Measurements from ENCODE around the gene CCDC116.

DNA sequence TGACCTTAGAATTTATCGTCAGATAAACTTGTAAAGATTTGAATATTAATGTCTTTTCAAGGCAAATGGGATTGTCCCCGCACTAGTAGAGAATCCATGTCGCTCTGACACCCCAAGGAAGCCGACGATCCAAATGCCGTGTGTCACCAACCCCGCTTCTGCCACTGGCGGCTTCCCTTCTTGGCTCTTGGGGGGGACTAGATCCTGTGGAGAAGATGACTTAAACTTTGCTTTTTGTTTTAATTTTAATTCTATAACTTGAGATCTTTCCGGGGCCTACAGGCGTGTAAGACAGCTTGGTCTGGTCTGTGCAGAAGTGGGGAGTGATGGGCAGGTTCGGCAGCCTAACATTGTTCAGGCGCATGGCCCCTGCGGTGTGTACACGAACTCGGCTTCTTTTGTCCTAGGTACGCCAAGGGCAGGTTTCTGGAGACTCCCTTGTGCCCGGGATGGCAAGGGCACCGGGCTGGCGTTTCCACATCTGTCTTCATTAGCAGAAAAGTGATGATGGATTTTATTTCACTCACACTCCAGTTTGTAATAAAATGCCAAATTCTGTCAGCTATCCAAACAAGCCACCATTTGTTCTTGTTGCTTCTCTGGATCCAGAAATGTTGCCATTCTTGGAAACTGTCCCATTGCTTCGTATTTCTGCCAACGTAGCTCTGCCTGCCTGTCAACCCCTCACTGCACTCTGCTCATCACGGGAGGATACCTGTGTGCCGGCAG is 9.5 kb upstream of the CCDC116 start:
- no peak for TF ChIP-seq EZH2 (IDR thresholded peaks at IDR 0.05)
- TF ChIP-seq, protein P1, sequence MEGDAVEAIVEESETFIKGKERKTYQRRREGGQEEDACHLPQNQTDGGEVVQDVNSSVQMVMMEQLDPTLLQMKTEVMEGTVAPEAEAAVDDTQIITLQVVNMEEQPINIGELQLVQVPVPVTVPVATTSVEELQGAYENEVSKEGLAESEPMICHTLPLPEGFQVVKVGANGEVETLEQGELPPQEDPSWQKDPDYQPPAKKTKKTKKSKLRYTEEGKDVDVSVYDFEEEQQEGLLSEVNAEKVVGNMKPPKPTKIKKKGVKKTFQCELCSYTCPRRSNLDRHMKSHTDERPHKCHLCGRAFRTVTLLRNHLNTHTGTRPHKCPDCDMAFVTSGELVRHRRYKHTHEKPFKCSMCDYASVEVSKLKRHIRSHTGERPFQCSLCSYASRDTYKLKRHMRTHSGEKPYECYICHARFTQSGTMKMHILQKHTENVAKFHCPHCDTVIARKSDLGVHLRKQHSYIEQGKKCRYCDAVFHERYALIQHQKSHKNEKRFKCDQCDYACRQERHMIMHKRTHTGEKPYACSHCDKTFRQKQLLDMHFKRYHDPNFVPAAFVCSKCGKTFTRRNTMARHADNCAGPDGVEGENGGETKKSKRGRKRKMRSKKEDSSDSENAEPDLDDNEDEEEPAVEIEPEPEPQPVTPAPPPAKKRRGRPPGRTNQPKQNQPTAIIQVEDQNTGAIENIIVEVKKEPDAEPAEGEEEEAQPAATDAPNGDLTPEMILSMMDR (IDR thresholded peaks at IDR 0.05), result no peak
